ENCODE data around the gene WNT7B. TPM values are rescaled to one million over a fixed set of nuclear protein-coding genes. Genes with fewer than 3 reads are reported as not detected.

The WNT7B gene
- total RNA-seq, 6 donors from 2014 or later: 5.2 to 15.6 (median 8.8) TPM

GRCh38 chr22:45992737-45993136, 15.8 kb upstream of the WNT7B start:
- peaks cover 31 to 35% (median 35%) of the 10 kb centered on the region in 4 donors for H3K4me1 ChIP-seq
- no peaks in the 10 kb centered on the region for H3K27me3 ChIP-seq
- WGBS, 2 donors: 88 to 91% methylated on average over 3 of the region's 3 CpGs
- DNase-seq: no peak
- no peak for ATAC-seq (ENCODE audit: low FRiP score in 2 of 2)
- no peak for TF ChIP-seq POLR2AphosphoS5 (IDR thresholded peaks at IDR 0.05)
- no peak for TF ChIP-seq EP300 (IDR thresholded peaks at IDR 0.05)
- no peak for TF ChIP-seq POLR2A (IDR thresholded peaks at IDR 0.05)
- TF ChIP-seq CTCF (IDR thresholded peaks at IDR 0.05): no peak
- H3K9me3 ChIP-seq: no peaks in the 10 kb centered on the region
- no peaks in the 10 kb centered on the region for H3K36me3 ChIP-seq
- no peak overlapping the region for H3K4me3 ChIP-seq
- H3K27ac ChIP-seq: no peak overlapping the region

- Histone ChIP-seq H3K4me1 (peaks cover 15 to 19% (median 18%) of the 10 kb centered on the region in 4 donors), H3K4me3 (no peak overlapping the region), H3K9me3 (peaks cover 0 to 4% (median 0%) of the 10 kb centered on the region in 4 donors), H3K36me3 (no peaks in the 10 kb centered on the region), H3K27ac (no peak overlapping the region), H3K27me3 (no peaks in the 10 kb centered on the region)
- no peak for DNase-seq
- no peak for TF ChIP-seq EP300 (IDR thresholded peaks at IDR 0.05)
- TF ChIP-seq CTCF (IDR thresholded peaks at IDR 0.05): no peak
- no peak for TF ChIP-seq POLR2A (IDR thresholded peaks at IDR 0.05)
- no peak for TF ChIP-seq POLR2AphosphoS5 (IDR thresholded peaks at IDR 0.05)
- 83 to 91% methylated on average over 7 of the region's 7 CpGs for WGBS, 2 donors
- no peak for ATAC-seq (ENCODE audit: low FRiP score in 2 of 2)
Observed at GRCh38 chr22:45991098-45991497, 14.1 kb upstream of the WNT7B start.

GRCh38 chr22:45987136-45987861, 10.3 kb upstream of the WNT7B start:
- TF ChIP-seq POLR2AphosphoS5 (IDR thresholded peaks at IDR 0.05) (no peak), EP300 (IDR thresholded peaks at IDR 0.05) (no peak), POLR2A (IDR thresholded peaks at IDR 0.05) (no peak), CTCF (IDR thresholded peaks at IDR 0.05) (no peak)
- 89% methylated on average over 7 of the region's 7 CpGs; no CpG with 5 or more reads in 1 of the 2 donors for WGBS, 2 donors
- H3K27me3 ChIP-seq: no peaks in the 10 kb centered on the region
- no peaks in the 10 kb centered on the region for H3K36me3 ChIP-seq
- H3K4me3 ChIP-seq: no peak overlapping the region
- ATAC-seq (ENCODE audit: low FRiP score in 2 of 2) (no peak), DNase-seq (peak in 1 of 2 donors; percentile 34)
- H3K27ac ChIP-seq: no peak overlapping the region
- no peaks in the 10 kb centered on the region for H3K4me1 ChIP-seq
- H3K9me3 ChIP-seq: peaks cover 0 to 11% (median 0%) of the 10 kb centered on the region in 4 donors

GRCh38 chr22:45984316-45984916, 7.5 kb upstream of the WNT7B start:
- TF ChIP-seq CTCF (IDR thresholded peaks at IDR 0.05) (no peak), POLR2AphosphoS5 (IDR thresholded peaks at IDR 0.05) (no peak), POLR2A (IDR thresholded peaks at IDR 0.05) (no peak), EP300 (IDR thresholded peaks at IDR 0.05) (no peak)
- H3K4me1 ChIP-seq: peaks cover 0 to under 1% (median under 1%) of the 10 kb centered on the region in 4 donors
- no peaks in the 10 kb centered on the region for H3K36me3 ChIP-seq
- WGBS, 2 donors: 75 to 78% methylated on average over 1 of the region's 1 CpG
- ATAC-seq (ENCODE audit: low FRiP score in 2 of 2) (no peak), DNase-seq (no peak)
- H3K27ac ChIP-seq: no peak overlapping the region
- H3K27me3 ChIP-seq: no peaks in the 10 kb centered on the region
- no peak overlapping the region for H3K4me3 ChIP-seq
- peaks cover 0 to 11% (median 0%) of the 10 kb centered on the region in 4 donors for H3K9me3 ChIP-seq
